IMR-90 (cell line): ENCODE data around the gene LEPR. TPM values are rescaled to one million over a fixed set of nuclear protein-coding genes. Genes with fewer than 3 reads are reported as not detected.

Source experiments
- ATAC-seq: fragments of 200-7000 bp; cut with Tn5 transposase; 2 replicates; pipeline ENCODE4 v1.9.1; 2020; ENCODE audit warnings: low read depth, mild to moderate bottlenecking, moderate library complexity
- BruUV-seq: library from RNA; stranded (reverse); fragments of 400-500 nt; replicated peaks from 2 replicates; lab custom pipeline; 2021; lab: Mats Ljungman, UMichigan
- CTCF ChIA-PET: fragments of 300-600 bp; formaldehyde crosslinking; extraction: SDS; loops from one replicate; lab custom pipeline; 2021; ENCODE audit warnings: antibody characterized with exemption; lab: Yijun Ruan, JAX
- POLR2A ChIA-PET: fragments of 300-600 bp; sonication (Branson Sonifier 250); formaldehyde crosslinking; loops from one replicate; lab custom pipeline; 2022; ENCODE audit warnings: antibody characterized with exemption; ENCODE audit not compliant: unreplicated experiment; lab: Charles Lee
- DNase-seq: peaks from one replicate; pipeline ENCODE4 v3.0.0; 2013
- H2AFZ ChIP-seq: replicated peaks from 2 replicates; pipeline ENCODE3; 2013; ENCODE audit warnings: low read length, mild to moderate bottlenecking; ENCODE audit not compliant: poor library complexity
- H2AK5ac ChIP-seq: 2 replicates; pipeline ENCODE4 v1.6.1; 2013; ENCODE audit warnings: low read depth, low read length, inconsistent platforms
- H2AK9ac ChIP-seq: replicated peaks from 2 replicates; pipeline ENCODE3; 2013; ENCODE audit warnings: mild to moderate bottlenecking, low read depth, low read length, moderate library complexity; ENCODE audit not compliant: poor library complexity
- H2BK120ac ChIP-seq: 2 replicates; pipeline ENCODE4 v1.6.1; 2013; ENCODE audit warnings: low read depth, low read length, inconsistent platforms
- H2BK15ac ChIP-seq: 3 replicates; pipeline ENCODE4 v1.6.1; 2013; ENCODE audit warnings: low read depth, low read length, inconsistent platforms
- H2BK20ac ChIP-seq: 2 replicates; pipeline ENCODE4 v1.6.1; 2013; ENCODE audit warnings: low read depth, mild to moderate bottlenecking, inconsistent platforms, low read length, moderate library complexity
- H2BK5ac ChIP-seq: 2 replicates; pipeline ENCODE4 v1.6.1; 2013; ENCODE audit warnings: mild to moderate bottlenecking, low read depth, low read length, inconsistent platforms; ENCODE audit not compliant: poor library complexity, severe bottlenecking
- H3K14ac ChIP-seq: replicated peaks from 2 replicates; pipeline ENCODE4 v1.6.1; 2013; ENCODE audit warnings: low read depth, low read length, inconsistent platforms
- H3K18ac ChIP-seq: 2 replicates; pipeline ENCODE4 v1.6.1; 2013; ENCODE audit warnings: low read depth, low read length, control low read depth
- H3K23ac ChIP-seq: 2 replicates; pipeline ENCODE4 v1.6.1; 2013; ENCODE audit warnings: low read depth, low read length, inconsistent platforms
- H3K27ac ChIP-seq: 2 replicates; pipeline ENCODE4 v1.5.1; 2013; ENCODE audit warnings: mild to moderate bottlenecking, control low read depth, low read length; ENCODE audit not compliant: insufficient read depth
- H3K27me3 ChIP-seq: 2 replicates; pipeline ENCODE4 v1.6.1; 2013; ENCODE audit warnings: low read length; ENCODE audit not compliant: control insufficient read depth, insufficient read depth
- H3K36me3 ChIP-seq: 2 replicates; pipeline ENCODE4 v1.6.1; 2013; ENCODE audit warnings: low read length, mixed read lengths; ENCODE audit not compliant: control insufficient read depth, insufficient read depth
- H3K4ac ChIP-seq: 2 replicates; pipeline ENCODE4 v1.6.1; 2013; ENCODE audit warnings: low read depth, low read length, inconsistent platforms
- H3K4me1 ChIP-seq: 2 replicates; pipeline ENCODE4 v1.6.1; 2013; ENCODE audit warnings: low read length, mixed read lengths; ENCODE audit not compliant: control insufficient read depth, insufficient read depth
- H3K4me2 ChIP-seq: 2 replicates; pipeline ENCODE4 v1.6.1; 2013; ENCODE audit warnings: low read depth, mild to moderate bottlenecking, control low read depth, low read length, moderate library complexity
- H3K4me3 ChIP-seq: 2 replicates; pipeline ENCODE4 v1.5.1; 2013; ENCODE audit warnings: low read depth, mild to moderate bottlenecking, control low read depth, low read length, moderate library complexity; ENCODE audit not compliant: insufficient read depth
- H3K56ac ChIP-seq: 2 replicates; pipeline ENCODE4 v1.6.1; 2013; ENCODE audit warnings: low read length, inconsistent platforms; ENCODE audit not compliant: insufficient read depth; ENCODE audit errors: extremely low read depth
- H3K79me1 ChIP-seq, 2 experiments: 2 replicates each; pipeline ENCODE4 v1.6.1; 2013; ENCODE audit warnings: low read length in 2 of 2, inconsistent platforms in 1 of 2, low read depth in 1 of 2
- H3K9ac ChIP-seq: 2 replicates; pipeline ENCODE4 v1.6.1; 2013; ENCODE audit warnings: low read depth, low read length, control low read depth
- H3K9me1 ChIP-seq: 2 replicates; pipeline ENCODE4 v1.6.1; 2013; ENCODE audit warnings: low read length, inconsistent platforms; ENCODE audit not compliant: insufficient read depth
- H3K9me3 ChIP-seq: 2 replicates; pipeline ENCODE4 v1.6.1; 2013; ENCODE audit warnings: low read length; ENCODE audit not compliant: control insufficient read depth, insufficient read depth
- H4K20me1 ChIP-seq: 2 replicates; pipeline ENCODE4 v1.6.1; 2013; ENCODE audit warnings: low read length, inconsistent platforms; ENCODE audit not compliant: insufficient read depth
- H4K5ac ChIP-seq: 2 replicates; pipeline ENCODE4 v1.6.1; 2013; ENCODE audit warnings: mild to moderate bottlenecking, low read depth, low read length, control low read depth
- H4K8ac ChIP-seq, 2 experiments: 2 replicates each; pipeline ENCODE4 v1.6.1; 2013; ENCODE audit warnings: low read depth in 2 of 2, low read length in 2 of 2, control low read depth in 1 of 2, inconsistent platforms in 1 of 2
- H4K91ac ChIP-seq: 2 replicates; pipeline ENCODE4 v1.6.1; 2013; ENCODE audit warnings: low read depth, low read length, inconsistent platforms; ENCODE audit not compliant: insufficient read depth
- BHLHE40 ChIP-seq: fragments of 150-350 bp; IDR thresholded peaks from 2 replicates; pipeline ENCODE4 v1.6.1; 2016; ENCODE audit warnings: mild to moderate bottlenecking, low read depth, low read length
- CEBPB ChIP-seq: IDR thresholded peaks from 2 replicates; pipeline ENCODE4 v1.6.1; 2012; ENCODE audit warnings: low read depth, low read length, improper control_type of control experiment
- FOS ChIP-seq: fragments of 150-350 bp; IDR thresholded peaks from 2 replicates; pipeline ENCODE4 v1.6.1; 2016; ENCODE audit warnings: low read depth, low read length
- MAFK ChIP-seq: IDR thresholded peaks from 2 replicates; pipeline ENCODE4 v1.6.1; 2012; ENCODE audit warnings: low read depth, low read length, improper control_type of control experiment
- MAZ ChIP-seq: IDR thresholded peaks from 2 replicates; pipeline ENCODE4 v1.6.1; 2012; ENCODE audit warnings: low read depth, mild to moderate bottlenecking, low read length, improper control_type of control experiment, moderate library complexity, borderline replicate concordance
- RAD21 ChIP-seq: IDR thresholded peaks from 2 replicates; pipeline ENCODE4 v1.6.1; 2012; ENCODE audit warnings: low read length, improper control_type of control experiment
- RCOR1 ChIP-seq: IDR thresholded peaks from 2 replicates; pipeline ENCODE4 v1.6.1; 2012; ENCODE audit warnings: mild to moderate bottlenecking, low read length, improper control_type of control experiment; ENCODE audit not compliant: insufficient replicate concordance
- RFX5 ChIP-seq: IDR thresholded peaks from 2 replicates; pipeline ENCODE4 v1.8.0; 2012; ENCODE audit warnings: low read depth, mild to moderate bottlenecking, low read length, moderate library complexity
- USF2 ChIP-seq: fragments of 150-350 bp; IDR thresholded peaks from 2 replicates; pipeline ENCODE4 v1.6.1; 2017; ENCODE audit warnings: mild to moderate bottlenecking, antibody characterized with exemption, low read length, low read depth
- WGBS, 2 experiments: methylation state at CpG; one replicate each; pipeline versions ENCODE4 v1.1.5 to v1.1.7; 2013; ENCODE audit warnings: missing lambda C conversion rate in 2 of 2; ENCODE audit not compliant: insufficient read length in 1 of 2; ENCODE audit errors: extremely low coverage in 2 of 2; 5-methylcytosine and 5-hydroxymethylcytosine counted together
- dilution Hi-C: fragments of 300-500 bp; cut with HindIII; formaldehyde crosslinking; loops from one replicate; pipeline ENCODE4 v1.14.3; 2018; ENCODE audit warnings: low sequenced_read_pairs; ENCODE audit not compliant: unreplicated experiment
- in situ Hi-C: fragments of 300-500 bp; cut with MboI; formaldehyde crosslinking; loops from 3 replicates; pipeline ENCODE4 v1.14.3; 2019; ENCODE audit warnings: low sequenced_read_pairs, inconsistent platforms, mixed read lengths
- intact Hi-C: fragments of 100-400 bp; cut with micrococcal nuclease; formaldehyde crosslinking; loops from 2 replicates; pipeline ENCODE4 v1.10.0; 2022
- polyA plus RNA-seq, 3 experiments: library from polyadenylated mRNA; depleted of rRNA; stranded (reverse); fragments of >200 nt; gene quantifications; 2 replicates each; pipeline ENCODE4 v1.2.3, GENCODE V29; 2012; ENCODE audit warnings: low replicate concordance in 1 of 3
- total RNA-seq: library from RNA; depleted of rRNA; stranded (reverse); fragments of >200 nt; gene quantifications from 2 replicates; pipeline ENCODE4 v1.2.3, GENCODE V29; 2012

The LEPR gene
- total and polyA plus RNA-seq, 2 of the 4 experiments (the other 2 are of a cell fraction), result 2.1 to 8.8 TPM

- dilution Hi-C loops (no loop called here), in situ Hi-C loops (no loop called here), intact Hi-C loops (no loop called here)
- H2AFZ ChIP-seq, result no peak overlapping the region
- no peak overlapping the region for H3K4me2 ChIP-seq
- ChIA-PET POLR2A (no interaction called here), CTCF (interaction anchor here (1.2 kb wide), 1 partner anchor 21 kb away, joined by 3 read pairs; no protein-coding TSS in a partner anchor)
- BruUV-seq, result no TSS peak
- peaks cover 5% of the 10 kb centered on the region for H3K27me3 ChIP-seq
- no peak overlapping the region for H4K91ac ChIP-seq
- H3K56ac ChIP-seq, result no peak overlapping the region
- H4K20me1 ChIP-seq, result no peaks in the 10 kb centered on the region
- ATAC-seq (no peak), DNase-seq (no peak)
- H2BK5ac ChIP-seq, result no peak overlapping the region
- H3K14ac ChIP-seq, result no peak overlapping the region
- H3K27ac ChIP-seq, result no peak overlapping the region
- H3K9ac ChIP-seq, result no peak overlapping the region
- no peak overlapping the region for H2AK5ac ChIP-seq
- no peak overlapping the region for H2BK15ac ChIP-seq
- no peak overlapping the region for H4K5ac ChIP-seq
- H3K4me1 ChIP-seq, result peaks cover 2% of the 10 kb centered on the region; the same call in 1 of the 2 replicates
- TF ChIP-seq CEBPB (no peak), FOS (no peak), RCOR1 (no peak), MAZ (no peak), BHLHE40 (no peak), USF2 (no peak), RFX5 (no peak), RAD21 (no peak), MAFK (no peak)
- WGBS, 2 experiments, result no CpG with 5 or more reads among the region's 4 CpGs
- H3K4me3 ChIP-seq, result no peak overlapping the region
- H3K4ac ChIP-seq, result no peak overlapping the region
- no peaks in the 10 kb centered on the region for H3K79me1 ChIP-seq
- H3K9me1 ChIP-seq, result no peaks in the 10 kb centered on the region
- H4K8ac ChIP-seq, result no peak overlapping the region
- no peaks in the 10 kb centered on the region for H3K9me3 ChIP-seq
- H3K18ac ChIP-seq, result no peak overlapping the region
- H2AK9ac ChIP-seq, result no peak overlapping the region
- H3K23ac ChIP-seq, result no peak overlapping the region
- no peaks in the 10 kb centered on the region for H3K36me3 ChIP-seq
- H2BK120ac ChIP-seq, result no peak overlapping the region
- H2BK20ac ChIP-seq, result no peak overlapping the region
Observed at GRCh38 chr1:65409816-65410326, 10.6 kb upstream of the LEPR start.
